Esophagus muscularis mucosa (tissue), 4 donors: Measurements from ENCODE around the gene ALPK3. TPM values are rescaled to one million over a fixed set of nuclear protein-coding genes. Genes with fewer than 3 reads are reported as not detected.

Experiments used
- DNase-seq: peaks from one replicate; pipeline ENCODE4 v3.0.0-alpha.2; 2017; ENCODE audit errors: extremely low spot score
- H3K27ac ChIP-seq, 4 donors: fragments of 200-600 bp; sonication (generic); replicated peaks in 1 of 4; 1 replicate in 3 of 4; 2 replicates in 1 of 4; pipeline ENCODE4 v1.5.1; 2016 to 2019; ENCODE audit warnings: mild to moderate bottlenecking in 1 of 4
- H3K27me3 ChIP-seq, 4 donors: fragments of 200-600 bp; sonication (generic); one replicate each; pipeline versions ENCODE4 v1.5.1 to v1.6.0; 2016 to 2019
- H3K36me3 ChIP-seq, 4 donors: fragments of 200-600 bp; sonication (generic); one replicate each; pipeline ENCODE4 v1.5.1; 2016 to 2019
- H3K4me1 ChIP-seq, 4 donors: fragments of 200-600 bp; sonication (generic); one replicate each; pipeline ENCODE4 v1.5.1; 2016 to 2019
- H3K4me3 ChIP-seq, 4 donors: fragments of 200-600 bp; sonication (generic); 1 replicate in 2 of 4; 2 replicates in 2 of 4; pipeline ENCODE4 v1.5.1; 2016 to 2019; ENCODE audit warnings: mild to moderate bottlenecking in 4 of 4, moderate library complexity in 1 of 4
- H3K9me3 ChIP-seq, 4 donors: fragments of 200-600 bp; sonication (generic); 1 replicate in 3 of 4; 2 replicates in 1 of 4; pipeline ENCODE4 v1.5.1; 2016 to 2019
- CTCF ChIP-seq, 3 experiments: fragments of 200-600 bp in 2 of 3; fragments of 450-650 bp in 1 of 3; sonication (generic) in 2 of 3; IDR thresholded peaks; one replicate each; pipeline ENCODE4 v1.5.1; 2017 to 2019; ENCODE audit warnings: antibody characterized with exemption in 3 of 3, mild to moderate bottlenecking in 2 of 3, moderate library complexity in 1 of 3
- EP300 ChIP-seq: sonication (generic); formaldehyde crosslinking; IDR thresholded peaks from one replicate; pipeline ENCODE4 v1.6.1; 2017; ENCODE audit warnings: antibody characterized with exemption
- POLR2A ChIP-seq: fragments of 450-650 bp; IDR thresholded peaks from one replicate; pipeline ENCODE4 v1.6.1; 2017; ENCODE audit warnings: antibody characterized with exemption, moderate library complexity, mild to moderate bottlenecking, low read depth
- POLR2AphosphoS5 ChIP-seq, 2 donors: sonication (generic); formaldehyde crosslinking; IDR thresholded peaks; one replicate each; pipeline ENCODE4 v1.6.1; 2017; ENCODE audit warnings: antibody characterized with exemption in 2 of 2
- WGBS: methylation state at CpG from one replicate; pipeline ENCODE4 v1.1.5; 2018; 5-methylcytosine and 5-hydroxymethylcytosine counted together
- intact Hi-C: fragments of 100-400 bp; cut with DNase I; formaldehyde crosslinking; loops from one replicate; pipeline ENCODE4 v1.15.1; 2023
- small RNA-seq, 3 donors: library from RNA; depleted of rRNA; stranded (forward); fragments of <200 nt; gene quantifications; one replicate each; pipeline ENCODE3, GENCODE V24; 2016
- total RNA-seq, 4 donors: library from RNA; depleted of rRNA; stranded (reverse); fragments of >200 nt; gene quantifications; one replicate each; pipeline versions ENCODE4 v1.1.0 to v1.2.1, GENCODE V29; 2016

ALPK3 gene
- total RNA-seq, 4 donors from 2014 or later = 9.1 to 21.5 (median 16.2) TPM

- intact Hi-C loops = no loop called here
- Histone ChIP-seq H3K4me3 (no peak overlapping the region), H3K4me1 (peaks cover 2 to 4% (median 3%) of the 10 kb centered on the region in 4 donors), H3K36me3 (no peaks in the 10 kb centered on the region), H3K9me3 (no peaks in the 10 kb centered on the region), H3K27ac (no peak overlapping the region), H3K27me3 (no peaks in the 10 kb centered on the region)
- 92% methylated on average over 13 of the region's 13 CpGs for WGBS
- DNase-seq = no peak
- no peak for TF ChIP-seq CTCF (IDR thresholded peaks at IDR 0.05)
- no peak for TF ChIP-seq EP300
- TF ChIP-seq POLR2AphosphoS5 (IDR thresholded peaks at IDR 0.05) = no peak
- TF ChIP-seq POLR2A = no peak
Observed at GRCh38 chr15:84922530-84922929, 105.4 kb downstream of the ALPK3 start.

Small RNA genes lying within 50 kb of the gene (small RNA-seq; reads per million reads assigned to genes)
- gene RF00402 = 0 reads per million in 3 donors

Other genes starting within 250 kb of the ALPK3 start
- gene ZSCAN2, start 216.3 kb upstream of the ALPK3 start, total RNA-seq = 1 to 10 TPM; 4.6 to 9.5 (median 7.7) TPM
- 10 to 100 TPM; 16.7 to 22.8 (median 18.4) TPM for gene WDR73, start 163.1 kb upstream of the ALPK3 start, total RNA-seq
- 1 to 10 TPM; 3.6 to 7.4 (median 5.1) TPM for gene NMB, start 159.2 kb upstream of the ALPK3 start, total RNA-seq
- 10 to 100 TPM; 57.4 to 90.3 (median 73.5) TPM for gene SEC11A, start 101.2 kb upstream of the ALPK3 start, total RNA-seq
- gene ZNF592, start 68.8 kb upstream of the ALPK3 start, total RNA-seq = 10 to 100 TPM; 13.8 to 22.3 (median 20.2) TPM
- gene SLC28A1, start 67.3 kb downstream of the ALPK3 start, total RNA-seq = under 1 TPM in 1 of 4 donors, not detected in 3; 0.23 TPM
- gene PDE8A, start 164.5 kb downstream of the ALPK3 start, total RNA-seq = 10 to 100 TPM; 31.6 to 36.1 (median 32.5) TPM